CD14-positive monocyte (primary cell): Measurements from ENCODE around the gene AGR3. TPM values are rescaled to one million over a fixed set of nuclear protein-coding genes. Genes with fewer than 3 reads are reported as not detected.

Experiments used
- DNase-seq, 3 donors: peaks; one replicate each; pipeline ENCODE4 v3.0.0-alpha.2; 2011 to 2022
- H2AFZ ChIP-seq: 2 replicates; pipeline ENCODE4 v1.6.0; 2012; ENCODE audit warnings: mild to moderate bottlenecking, low read depth, low read length, inconsistent platforms; ENCODE audit not compliant: insufficient read depth, poor library complexity, severe bottlenecking
- H3K27ac ChIP-seq, 2 donors: 1 replicate in 1 of 2; 2 replicates in 1 of 2; pipeline ENCODE4 v1.5.1; 2012 to 2013; ENCODE audit warnings: low read length in 2 of 2, control low read depth in 1 of 2, inconsistent platforms in 1 of 2, low read depth in 1 of 2, mild to moderate bottlenecking in 1 of 2
- H3K27me3 ChIP-seq, 2 donors: one replicate each; pipeline versions ENCODE4 v1.6.0 to v1.6.1; 2011 to 2013; ENCODE audit warnings: low read length in 2 of 2; ENCODE audit not compliant: control insufficient read depth in 2 of 2, insufficient read depth in 2 of 2
- H3K36me3 ChIP-seq, 2 donors: replicated peaks in 1 of 2; 1 replicate in 1 of 2; 2 replicates in 1 of 2; pipeline versions ENCODE4 v1.5.1 to v1.6.1; 2012 to 2013; ENCODE audit warnings: low read length in 2 of 2, control low read depth in 1 of 2, inconsistent platforms in 1 of 2, mild to moderate bottlenecking in 1 of 2; ENCODE audit not compliant: insufficient read depth in 2 of 2, control insufficient read depth in 1 of 2
- H3K4me1 ChIP-seq, 2 donors: 1 replicate in 1 of 2; 2 replicates in 1 of 2; pipeline versions ENCODE4 v1.5.1 to v1.6.1; 2012 to 2013; ENCODE audit warnings: low read length in 2 of 2, control low read depth in 1 of 2, inconsistent platforms in 1 of 2, mild to moderate bottlenecking in 1 of 2, moderate library complexity in 1 of 2; ENCODE audit not compliant: insufficient read depth in 2 of 2, control insufficient read depth in 1 of 2
- H3K4me2 ChIP-seq: replicated peaks from 2 replicates; pipeline ENCODE3; 2012; ENCODE audit warnings: low read length, moderate library complexity, mild to moderate bottlenecking; ENCODE audit not compliant: poor library complexity, severe bottlenecking; ENCODE audit errors: extremely low read depth
- H3K4me3 ChIP-seq, 3 experiments: fragments of 200-600 bp in 1 of 3; sonication (generic) in 1 of 3; replicated peaks in 1 of 3; 1 replicate in 2 of 3; 2 replicates in 1 of 3; pipeline ENCODE4 v1.5.1; 2011 to 2013; ENCODE audit warnings: low read length in 3 of 3, mild to moderate bottlenecking in 3 of 3, control low read depth in 2 of 3, low read depth in 2 of 3, inconsistent platforms in 1 of 3, moderate library complexity in 1 of 3
- H3K79me2 ChIP-seq: 2 replicates; pipeline ENCODE4 v1.6.0; 2012; ENCODE audit warnings: mild to moderate bottlenecking, control low read depth, inconsistent platforms, low read length, moderate library complexity; ENCODE audit not compliant: insufficient read depth
- H3K9ac ChIP-seq: 2 replicates; pipeline ENCODE4 v1.6.0; 2017; ENCODE audit warnings: low read length, mild to moderate bottlenecking; ENCODE audit not compliant: insufficient read depth, poor library complexity, severe bottlenecking
- H3K9me3 ChIP-seq, 2 donors: replicated peaks in 1 of 2; 1 replicate in 1 of 2; 2 replicates in 1 of 2; pipeline versions ENCODE4 v1.5.1 to v1.6.1; 2012 to 2013; ENCODE audit warnings: low read length in 2 of 2, control low read depth in 1 of 2; ENCODE audit not compliant: control insufficient read depth in 1 of 2, insufficient read depth in 1 of 2
- H4K20me1 ChIP-seq: 2 replicates; pipeline ENCODE4 v1.6.0; 2012; ENCODE audit warnings: mild to moderate bottlenecking, low read length, control low read depth, moderate library complexity; ENCODE audit not compliant: insufficient read depth
- H3K27ac Mint-ChIP-seq, 7 donors: one replicate each; pipeline ENCODE4 v1.8.0; 2020; ENCODE audit warnings: mild to moderate bottlenecking in 7 of 7, mixed read lengths in 7 of 7, moderate library complexity in 6 of 7, inconsistent platforms in 2 of 7
- H3K27me3 Mint-ChIP-seq, 3 donors: one replicate each; pipeline ENCODE4 v1.8.0; 2021 to 2022; ENCODE audit warnings: low read depth in 3 of 3, mild to moderate bottlenecking in 3 of 3, mixed read lengths in 3 of 3, moderate library complexity in 3 of 3, inconsistent platforms in 1 of 3
- H3K36me3 Mint-ChIP-seq, 2 donors: one replicate each; pipeline ENCODE4 v1.8.0; 2020; ENCODE audit warnings: mixed read lengths in 2 of 2, inconsistent platforms in 1 of 2, mild to moderate bottlenecking in 1 of 2
- H3K4me1 Mint-ChIP-seq: one replicate; pipeline ENCODE4 v1.8.0; 2020; ENCODE audit warnings: mild to moderate bottlenecking, mixed read lengths
- H3K4me3 Mint-ChIP-seq, 2 donors: one replicate each; pipeline ENCODE4 v1.8.0; 2020; ENCODE audit warnings: mild to moderate bottlenecking in 2 of 2, mixed read lengths in 2 of 2, moderate library complexity in 1 of 2
- H3K9me3 Mint-ChIP-seq, 7 donors: one replicate each; pipeline ENCODE4 v1.8.0; 2020 to 2022; ENCODE audit warnings: mixed read lengths in 7 of 7, mild to moderate bottlenecking in 6 of 7, moderate library complexity in 6 of 7, inconsistent platforms in 2 of 7
- WGBS: methylation state at CpG from one replicate; pipeline ENCODE4 v1.1.5; 2013; ENCODE audit warnings: missing lambda C conversion rate; ENCODE audit not compliant: insufficient coverage; 5-methylcytosine and 5-hydroxymethylcytosine counted together
- intact Hi-C, 2 donors: fragments of 100-400 bp; cut with micrococcal nuclease; formaldehyde crosslinking; loops; one replicate each; pipeline versions ENCODE4 v1.15.0 to v1.15.1; 2023
- polyA plus RNA-seq, 3 donors: library from polyadenylated mRNA; depleted of rRNA in 1 of 3; unstranded in 2 of 3; stranded (reverse) in 1 of 3; fragments of 300-500 nt in 2 of 3; fragments of >200 nt in 1 of 3; fragmentation: Illumina TruSeq in 2 of 3; gene quantifications; 1 replicate in 2 of 3; 2 replicates in 1 of 3; pipeline ENCODE4 v1.2.3, GENCODE V29; 2012 to 2021
- TF ChIP-seq, protein P1 (sequence below): fragments of 200-600 bp; IDR thresholded peaks from one replicate; pipeline ENCODE4 v1.8.0; 2022; ENCODE audit warnings: antibody characterized with exemption, mild to moderate bottlenecking

The AGR3 gene
- polyA plus RNA-seq, 3 donors = not detected

DNA sequence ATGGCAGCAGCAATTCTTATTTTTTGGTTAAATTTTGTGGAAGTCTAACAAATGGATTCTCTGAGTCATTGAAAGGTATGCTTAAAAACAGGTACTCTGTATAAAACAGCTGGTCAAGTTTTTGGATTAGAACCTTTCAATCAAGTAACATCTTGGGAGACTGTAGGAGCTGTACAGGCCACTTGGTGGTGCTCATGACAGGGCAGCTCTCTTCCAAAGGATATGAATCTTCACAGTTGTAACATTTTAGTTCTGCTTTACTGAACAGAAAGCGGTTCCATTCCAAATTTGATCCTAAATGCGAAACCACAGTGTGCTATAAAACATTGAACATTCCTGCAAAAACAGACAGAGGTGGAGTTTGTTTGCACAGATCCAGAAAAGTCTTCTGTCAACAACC lies 44.5 kb upstream of the AGR3 start:
- TF ChIP-seq, protein P1, sequence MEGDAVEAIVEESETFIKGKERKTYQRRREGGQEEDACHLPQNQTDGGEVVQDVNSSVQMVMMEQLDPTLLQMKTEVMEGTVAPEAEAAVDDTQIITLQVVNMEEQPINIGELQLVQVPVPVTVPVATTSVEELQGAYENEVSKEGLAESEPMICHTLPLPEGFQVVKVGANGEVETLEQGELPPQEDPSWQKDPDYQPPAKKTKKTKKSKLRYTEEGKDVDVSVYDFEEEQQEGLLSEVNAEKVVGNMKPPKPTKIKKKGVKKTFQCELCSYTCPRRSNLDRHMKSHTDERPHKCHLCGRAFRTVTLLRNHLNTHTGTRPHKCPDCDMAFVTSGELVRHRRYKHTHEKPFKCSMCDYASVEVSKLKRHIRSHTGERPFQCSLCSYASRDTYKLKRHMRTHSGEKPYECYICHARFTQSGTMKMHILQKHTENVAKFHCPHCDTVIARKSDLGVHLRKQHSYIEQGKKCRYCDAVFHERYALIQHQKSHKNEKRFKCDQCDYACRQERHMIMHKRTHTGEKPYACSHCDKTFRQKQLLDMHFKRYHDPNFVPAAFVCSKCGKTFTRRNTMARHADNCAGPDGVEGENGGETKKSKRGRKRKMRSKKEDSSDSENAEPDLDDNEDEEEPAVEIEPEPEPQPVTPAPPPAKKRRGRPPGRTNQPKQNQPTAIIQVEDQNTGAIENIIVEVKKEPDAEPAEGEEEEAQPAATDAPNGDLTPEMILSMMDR = peak; percentile 80
- Histone ChIP-seq H3K9ac (no peak overlapping the region), H3K36me3 (no peaks in the 10 kb centered on the region), H3K79me2 (no peaks in the 10 kb centered on the region), H3K4me2 (peak overlapping the region; percentile 60), H3K9me3 (no peaks in the 10 kb centered on the region), H3K4me3 (peak overlapping the region in 1 of 3 experiments; percentile 41), H2AFZ (peak overlapping the region; percentile 43), H4K20me1 (no peaks in the 10 kb centered on the region), H3K27me3 (no peaks in the 10 kb centered on the region), H3K4me1 (peaks cover 30 to 43% of the 10 kb centered on the region in 2 donors), H3K27ac (no peak overlapping the region)
- H3K4me3 Mint-ChIP-seq = peak overlapping the region in 1 of 2 donors; percentile 63
- H3K27me3 Mint-ChIP-seq = peaks cover 2 to 10% (median 8%) of the 10 kb centered on the region in 3 donors
- peaks cover 40% of the 10 kb centered on the region for H3K4me1 Mint-ChIP-seq
- H3K36me3 Mint-ChIP-seq = peaks cover 0 to 2% of the 10 kb centered on the region in 2 donors
- DNase-seq = peak; percentile 49 to 71 (median 57)
- no peak overlapping the region for H3K27ac Mint-ChIP-seq
- no peaks in the 10 kb centered on the region for H3K9me3 Mint-ChIP-seq
- intact Hi-C loops = no loop called here
- no CpG with 5 or more reads among the region's 2 CpGs for WGBS

DNA sequence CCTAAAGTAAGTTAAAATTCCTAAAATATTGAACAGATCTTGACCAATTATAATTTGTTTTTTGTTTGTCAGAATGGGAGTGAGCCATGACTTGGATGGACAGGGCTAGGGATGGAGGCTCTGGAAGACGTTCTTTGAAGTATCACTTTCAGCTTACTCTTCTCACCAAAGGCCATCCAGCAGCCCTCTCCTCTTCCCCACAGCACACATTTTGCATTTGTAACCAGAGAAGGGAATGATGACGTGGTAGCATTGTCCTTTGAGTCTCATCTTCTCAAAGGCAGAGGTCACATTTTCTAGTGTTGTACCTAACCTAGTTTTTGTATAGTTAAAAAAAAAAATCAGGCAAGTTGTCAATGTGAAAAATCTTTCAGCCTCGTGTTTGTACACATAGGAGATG lies 43.8 kb upstream of the AGR3 start:
- Mint-ChIP-seq H3K36me3 (no peaks in the 10 kb centered on the region), H3K27ac (no peak overlapping the region), H3K4me3 (no peak overlapping the region), H3K9me3 (no peaks in the 10 kb centered on the region), H3K4me1 (peaks cover 34% of the 10 kb centered on the region), H3K27me3 (peaks cover 2 to 10% (median 8%) of the 10 kb centered on the region in 3 donors)
- Histone ChIP-seq H3K9me3 (no peaks in the 10 kb centered on the region), H3K27ac (no peak overlapping the region), H3K36me3 (no peaks in the 10 kb centered on the region), H3K4me3 (no peak overlapping the region), H4K20me1 (no peaks in the 10 kb centered on the region), H3K4me1 (peaks cover 26 to 36% of the 10 kb centered on the region in 2 donors), H3K27me3 (no peaks in the 10 kb centered on the region), H2AFZ (no peak overlapping the region), H3K9ac (no peak overlapping the region), H3K79me2 (no peaks in the 10 kb centered on the region), H3K4me2 (no peak overlapping the region)
- TF ChIP-seq, protein P1 = no peak
- DNase-seq = no peak
- no CpG with 5 or more reads among the region's 3 CpGs for WGBS
- intact Hi-C loops = no loop called here
